Measurements from ENCODE around the gene CAMK2A. TPM values are rescaled to one million over a fixed set of nuclear protein-coding genes. Genes with fewer than 3 reads are reported as not detected.

The CAMK2A gene
- total RNA-seq, 4 donors from 2014 or later: 0.20 to 2.4 (median 1.3) TPM

DNA sequence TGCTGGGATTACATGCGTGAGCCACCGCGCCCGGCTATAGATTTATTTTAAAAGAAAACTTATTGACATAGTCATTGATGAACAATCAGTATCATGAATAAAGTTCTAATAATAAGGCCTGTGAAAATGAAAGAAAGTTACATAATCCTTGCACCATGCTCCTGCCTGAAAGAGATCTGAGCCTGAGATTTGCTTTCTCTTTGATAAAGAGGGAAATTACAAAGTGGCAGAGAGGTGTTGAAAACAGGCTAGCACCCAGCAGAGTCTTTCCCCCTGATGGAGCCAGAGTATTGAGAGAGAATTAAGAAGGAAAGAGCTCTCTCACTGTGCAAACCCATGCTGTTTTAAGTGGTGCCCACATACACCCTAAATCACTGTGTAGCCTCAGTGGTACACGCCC lies 62.5 kb downstream of the CAMK2A start:
- Histone ChIP-seq H3K36me3 (no peaks in the 10 kb centered on the region), H3K27me3 (no peaks in the 10 kb centered on the region), H3K4me1 (no peaks in the 10 kb centered on the region), H3K9me3 (no peaks in the 10 kb centered on the region), H3K4me3 (no peak overlapping the region), H3K27ac (no peak overlapping the region)
- WGBS, 2 donors: 96 to 98% methylated on average over 5 of the region's 5 CpGs
- TF ChIP-seq, protein P1, sequence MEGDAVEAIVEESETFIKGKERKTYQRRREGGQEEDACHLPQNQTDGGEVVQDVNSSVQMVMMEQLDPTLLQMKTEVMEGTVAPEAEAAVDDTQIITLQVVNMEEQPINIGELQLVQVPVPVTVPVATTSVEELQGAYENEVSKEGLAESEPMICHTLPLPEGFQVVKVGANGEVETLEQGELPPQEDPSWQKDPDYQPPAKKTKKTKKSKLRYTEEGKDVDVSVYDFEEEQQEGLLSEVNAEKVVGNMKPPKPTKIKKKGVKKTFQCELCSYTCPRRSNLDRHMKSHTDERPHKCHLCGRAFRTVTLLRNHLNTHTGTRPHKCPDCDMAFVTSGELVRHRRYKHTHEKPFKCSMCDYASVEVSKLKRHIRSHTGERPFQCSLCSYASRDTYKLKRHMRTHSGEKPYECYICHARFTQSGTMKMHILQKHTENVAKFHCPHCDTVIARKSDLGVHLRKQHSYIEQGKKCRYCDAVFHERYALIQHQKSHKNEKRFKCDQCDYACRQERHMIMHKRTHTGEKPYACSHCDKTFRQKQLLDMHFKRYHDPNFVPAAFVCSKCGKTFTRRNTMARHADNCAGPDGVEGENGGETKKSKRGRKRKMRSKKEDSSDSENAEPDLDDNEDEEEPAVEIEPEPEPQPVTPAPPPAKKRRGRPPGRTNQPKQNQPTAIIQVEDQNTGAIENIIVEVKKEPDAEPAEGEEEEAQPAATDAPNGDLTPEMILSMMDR (IDR thresholded peaks at IDR 0.05): no peak
- no peak for TF ChIP-seq POLR2A (IDR thresholded peaks at IDR 0.05)
- TF ChIP-seq EP300 (IDR thresholded peaks at IDR 0.05): no peak
- no peak for DNase-seq (ENCODE audit: low spot score in 2 of 2)

GRCh38 chr5:150224483-150225027 lies 65.0 kb downstream of the CAMK2A start:
- no peak for DNase-seq (ENCODE audit: low spot score in 2 of 2)
- Histone ChIP-seq H3K27ac (no peak overlapping the region), H3K27me3 (no peaks in the 10 kb centered on the region), H3K9me3 (no peaks in the 10 kb centered on the region), H3K4me1 (no peaks in the 10 kb centered on the region), H3K4me3 (no peak overlapping the region), H3K36me3 (no peaks in the 10 kb centered on the region)
- TF ChIP-seq, protein P1 (IDR thresholded peaks at IDR 0.05): no peak
- TF ChIP-seq POLR2A (IDR thresholded peaks at IDR 0.05) (no peak), EP300 (IDR thresholded peaks at IDR 0.05) (no peak)
- WGBS, 2 donors: 49 to 55% methylated on average over 8 of the region's 8 CpGs

GRCh38 chr5:150223474-150223873 lies 66.1 kb downstream of the CAMK2A start:
- Histone ChIP-seq H3K27me3 (no peaks in the 10 kb centered on the region), H3K4me3 (no peak overlapping the region), H3K9me3 (no peaks in the 10 kb centered on the region), H3K27ac (no peak overlapping the region), H3K4me1 (no peaks in the 10 kb centered on the region), H3K36me3 (no peaks in the 10 kb centered on the region)
- 86 to 91% methylated on average over 7 of the region's 7 CpGs for WGBS, 2 donors
- TF ChIP-seq, protein P1 (IDR thresholded peaks at IDR 0.05): no peak
- TF ChIP-seq EP300 (IDR thresholded peaks at IDR 0.05) (no peak), POLR2A (IDR thresholded peaks at IDR 0.05) (no peak)
- no peak for DNase-seq (ENCODE audit: low spot score in 2 of 2)

- no peak for DNase-seq (ENCODE audit: low spot score in 2 of 2)
- Histone ChIP-seq H3K36me3 (no peaks in the 10 kb centered on the region), H3K4me1 (peaks cover 0 to 2% (median under 1%) of the 10 kb centered on the region in 4 donors), H3K4me3 (no peak overlapping the region), H3K9me3 (no peaks in the 10 kb centered on the region), H3K27ac (no peak overlapping the region), H3K27me3 (no peaks in the 10 kb centered on the region)
- TF ChIP-seq EP300 (IDR thresholded peaks at IDR 0.05) (no peak), POLR2A (IDR thresholded peaks at IDR 0.05) (no peak)
- TF ChIP-seq, protein P1 (IDR thresholded peaks at IDR 0.05): no peak
- 92 to 96% methylated on average over 16 to 21 of the region's 21 CpGs for WGBS, 2 donors
Measured at GRCh38 chr5:150222906-150223305, 66.7 kb downstream of the CAMK2A start.

DNA sequence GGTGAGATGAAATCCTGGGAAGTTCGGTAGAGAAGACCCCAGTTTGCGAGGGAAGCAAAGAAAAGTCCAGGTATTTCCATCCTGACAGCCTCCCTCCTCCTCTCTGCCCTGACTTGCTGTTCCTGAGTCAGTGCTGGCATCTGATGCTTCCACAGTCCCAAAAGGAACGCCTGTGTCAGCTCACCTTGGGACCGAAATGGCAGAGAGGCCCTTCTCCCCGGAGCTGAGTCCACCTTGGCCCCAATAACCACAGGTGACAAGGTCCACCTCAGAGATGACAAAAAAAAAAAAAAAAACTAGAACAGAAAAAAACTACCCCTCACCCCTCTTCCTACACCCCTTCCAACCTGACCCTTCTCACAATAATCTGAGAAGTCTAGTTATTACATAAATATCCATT lies 68.1 kb downstream of the CAMK2A start:
- no peak overlapping the region for H3K27ac ChIP-seq
- H3K4me1 ChIP-seq: peaks cover 0 to 5% (median 2%) of the 10 kb centered on the region in 4 donors
- no peak overlapping the region for H3K4me3 ChIP-seq
- H3K36me3 ChIP-seq: no peaks in the 10 kb centered on the region
- 90 to 91% methylated on average over 5 of the region's 5 CpGs for WGBS, 2 donors
- no peaks in the 10 kb centered on the region for H3K9me3 ChIP-seq
- TF ChIP-seq, protein P1 (IDR thresholded peaks at IDR 0.05): no peak
- no peak for TF ChIP-seq POLR2A (IDR thresholded peaks at IDR 0.05)
- no peaks in the 10 kb centered on the region for H3K27me3 ChIP-seq
- no peak for DNase-seq (ENCODE audit: low spot score in 2 of 2)

All from tibial nerve (tissue), 4 donors.